DMS53 (cell line): Measurements from ENCODE around the gene MYOZ1.
A peak's percentile ranks its signal among the peaks of the same experiment; 100 is the strongest.

Experiments used
- DNase-seq: peaks from one replicate; lab custom pipeline; 2025; lab: John Stamatoyannopoulos, UW

The MYOZ1 gene

DNA sequence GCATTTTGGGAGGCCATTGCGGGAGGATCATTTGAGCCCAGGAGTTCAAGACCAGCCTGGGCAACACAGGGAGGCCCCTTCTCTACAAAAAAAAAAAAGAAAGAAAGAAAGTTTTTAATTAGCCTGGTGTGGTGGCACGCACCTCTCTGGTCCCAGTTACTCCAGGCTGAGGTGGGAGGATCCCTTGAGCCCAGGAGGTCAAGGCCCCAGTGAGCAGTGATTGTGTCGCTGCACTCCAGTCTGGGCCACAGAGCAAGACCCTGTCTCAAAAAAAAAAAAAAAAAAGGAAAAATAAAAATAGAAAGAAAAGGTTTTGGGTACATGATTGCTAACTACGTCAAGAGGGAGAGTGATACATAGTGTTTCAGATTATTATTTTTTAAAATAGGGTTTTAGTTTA is 48.2 kb downstream of the MYOZ1 start:
- no peak for DNase-seq

DNA sequence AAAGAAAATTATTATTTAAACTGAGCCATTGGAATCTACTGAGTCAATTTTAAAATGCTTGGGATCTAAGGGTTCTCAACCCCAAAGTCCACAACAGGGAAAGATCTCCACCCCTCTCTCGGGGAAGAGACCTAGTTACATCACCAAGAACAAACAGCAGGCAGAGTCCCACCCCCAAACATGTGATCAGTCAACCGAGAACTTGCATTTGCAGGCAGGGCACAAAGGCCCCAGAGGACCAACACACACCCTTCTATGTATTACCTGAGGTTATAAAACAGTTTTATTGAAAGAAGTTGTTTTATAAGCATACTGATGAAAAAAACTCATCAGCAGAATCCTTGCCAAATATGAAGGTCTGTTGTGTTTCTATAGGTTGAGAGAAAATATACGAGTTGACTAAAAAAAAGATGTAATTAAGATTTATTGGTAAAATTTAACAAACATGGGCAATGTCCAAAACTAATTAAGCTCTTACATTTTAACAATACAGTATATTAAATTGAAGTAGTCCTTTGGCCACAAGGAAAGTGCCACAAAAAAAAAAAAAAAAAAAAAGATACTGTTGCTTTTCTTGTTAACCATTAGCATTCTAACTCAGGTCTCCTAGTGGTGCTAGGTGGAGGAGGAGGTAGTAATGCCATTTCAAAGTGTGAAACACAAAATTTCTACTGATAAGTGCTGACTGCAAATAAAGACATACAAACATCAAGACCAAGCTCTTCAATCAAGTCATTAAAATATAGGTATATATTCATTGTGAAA is 49.2 kb downstream of the MYOZ1 start:
- peak; percentile 88 for DNase-seq

DNA sequence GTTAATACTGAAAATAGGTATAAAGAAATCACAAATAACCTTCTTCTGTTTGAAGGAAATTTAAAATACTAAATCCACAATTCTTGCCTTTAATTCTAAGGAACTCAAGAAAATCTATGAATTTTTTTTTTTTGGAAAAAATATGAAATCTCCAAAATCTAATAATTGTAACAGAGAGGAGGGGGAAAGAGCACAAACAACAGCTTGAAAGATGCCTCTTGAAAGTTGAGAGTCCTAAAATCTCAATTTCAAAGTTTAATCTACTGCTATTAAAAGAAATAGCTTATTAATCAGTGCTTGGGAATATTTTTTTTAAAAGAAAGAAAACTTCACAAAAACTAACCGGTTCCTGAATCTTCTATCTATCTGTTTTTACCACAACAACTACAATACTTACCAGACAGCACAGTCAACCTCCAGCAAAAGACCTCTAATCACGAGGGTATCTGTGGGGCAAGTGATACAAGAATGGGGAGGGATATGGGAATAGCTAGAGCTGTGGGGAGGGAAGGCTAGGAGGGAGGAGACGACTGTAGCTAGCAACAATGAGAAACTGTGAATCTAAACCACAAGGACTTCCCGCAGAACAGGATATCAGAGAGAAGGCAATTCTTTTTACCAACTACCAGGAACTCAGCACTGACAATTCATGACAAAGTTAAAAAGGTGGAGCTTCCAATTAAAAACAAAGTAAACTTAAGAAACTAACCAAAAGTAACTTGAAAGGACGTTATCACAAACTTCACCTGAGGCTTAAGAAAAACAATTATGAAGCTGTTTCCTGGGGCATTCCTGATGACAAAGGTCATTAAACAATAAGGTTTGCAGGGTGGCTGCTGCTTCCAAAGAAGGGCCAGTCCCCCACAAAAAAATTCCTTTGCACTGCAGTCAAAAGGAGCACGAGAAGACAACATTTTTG is 50.1 kb downstream of the MYOZ1 start, which contains the start of gene USP54:
USP54 (minus strand) TSS at position 462 of the 919 bp plus-strand sequence. CDS start 15,684 bp downstream, outside the sequence.
- DNase-seq: peak; percentile 53

- no peak for DNase-seq
Measured at GRCh38 chr10:73589563-73590126, 51.6 kb downstream of the MYOZ1 start.

- no peak for DNase-seq
Measured at GRCh38 chr10:73588656-73589055, 52.6 kb downstream of the MYOZ1 start.

DNA sequence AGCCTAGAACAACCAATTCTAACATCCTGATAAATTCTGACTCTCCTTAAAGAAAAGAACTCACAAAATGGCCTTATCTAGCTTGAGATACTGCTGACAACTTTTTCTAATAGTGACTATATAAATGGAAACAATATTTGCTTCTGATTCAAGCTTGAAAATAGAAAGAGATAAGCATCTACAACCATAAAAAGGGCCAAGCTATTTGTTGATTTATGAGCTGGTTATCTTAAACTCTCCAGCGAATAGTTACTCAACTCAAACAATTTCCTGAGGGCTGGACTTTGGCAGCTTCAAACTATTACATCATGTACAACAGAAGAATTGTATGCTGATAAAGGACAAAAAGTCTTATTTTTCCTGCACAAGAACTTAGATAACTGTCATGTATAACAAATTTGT is 54.7 kb downstream of the MYOZ1 start:
- DNase-seq: no peak

- DNase-seq: no peak
Measured at GRCh38 chr10:73585327-73585726, 55.9 kb downstream of the MYOZ1 start.

DNA sequence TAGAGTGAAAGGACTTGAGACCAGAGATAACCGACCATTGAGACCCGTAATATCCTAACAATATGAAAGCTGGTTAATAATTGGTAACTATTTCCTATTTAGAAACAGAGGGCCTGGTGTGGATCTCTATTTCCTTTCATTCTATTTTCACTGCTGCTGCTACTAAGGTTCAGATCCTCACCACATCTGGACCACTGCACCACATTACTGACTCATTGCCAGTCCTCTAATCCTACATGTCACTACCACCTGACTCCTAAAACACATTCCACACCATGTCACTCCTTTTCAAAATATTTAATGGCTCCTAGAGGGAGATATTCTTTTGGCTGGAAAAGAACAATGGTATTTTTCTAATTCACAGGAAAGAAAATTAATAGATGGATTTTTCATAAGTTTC is 56.5 kb downstream of the MYOZ1 start:
- DNase-seq: no peak

- DNase-seq: no peak
Measured at GRCh38 chr10:73581918-73582317, 59.4 kb downstream of the MYOZ1 start.
